GM18519 (cell line): Measurements from ENCODE around the gene TEX261.

Source experiments
- ATAC-seq: cut with Tn5 transposase; IDR thresholded peaks from one replicate; pipeline ENCODE4 v1.9.1; 2021; ENCODE audit warnings: mild to moderate bottlenecking, moderate library complexity; ENCODE audit not compliant: unreplicated experiment, low FRiP score

TEX261 gene

DNA sequence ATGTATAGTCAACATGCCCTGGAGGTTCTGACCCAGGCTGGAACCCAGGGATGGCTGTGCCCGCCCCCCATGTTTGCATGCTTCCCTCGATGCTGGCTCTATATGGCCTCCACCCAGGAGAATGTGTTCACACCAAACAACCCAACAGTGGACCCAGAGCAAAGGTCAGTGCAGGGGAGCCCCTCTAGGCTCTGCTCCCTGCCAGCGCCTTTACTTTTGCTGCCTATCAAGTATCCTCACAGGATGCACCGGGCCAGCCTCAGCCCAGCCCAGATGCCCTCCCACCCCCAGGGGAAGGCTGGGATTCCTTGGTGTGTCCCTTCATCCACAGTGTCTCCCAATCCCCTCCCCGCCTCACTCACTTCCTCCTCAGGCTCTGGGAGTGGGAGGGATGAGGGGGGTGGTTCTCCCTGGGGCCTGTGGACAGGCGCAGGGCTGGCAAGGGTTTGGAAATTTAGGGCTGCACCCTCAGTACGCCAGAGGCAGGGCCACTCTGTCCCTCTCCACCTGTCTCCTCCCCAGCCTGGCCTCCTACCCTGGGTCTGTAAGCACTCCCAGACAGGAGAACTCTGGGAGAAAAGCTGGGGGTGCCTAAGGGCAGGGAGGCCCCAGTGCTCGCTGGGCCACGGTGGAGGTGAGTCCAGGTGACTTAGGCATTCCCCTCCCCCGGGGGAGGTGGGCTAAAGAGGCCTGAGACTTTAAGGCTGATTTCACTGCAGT is 56.6 kb downstream of the TEX261 start:
- no peak for ATAC-seq

DNA sequence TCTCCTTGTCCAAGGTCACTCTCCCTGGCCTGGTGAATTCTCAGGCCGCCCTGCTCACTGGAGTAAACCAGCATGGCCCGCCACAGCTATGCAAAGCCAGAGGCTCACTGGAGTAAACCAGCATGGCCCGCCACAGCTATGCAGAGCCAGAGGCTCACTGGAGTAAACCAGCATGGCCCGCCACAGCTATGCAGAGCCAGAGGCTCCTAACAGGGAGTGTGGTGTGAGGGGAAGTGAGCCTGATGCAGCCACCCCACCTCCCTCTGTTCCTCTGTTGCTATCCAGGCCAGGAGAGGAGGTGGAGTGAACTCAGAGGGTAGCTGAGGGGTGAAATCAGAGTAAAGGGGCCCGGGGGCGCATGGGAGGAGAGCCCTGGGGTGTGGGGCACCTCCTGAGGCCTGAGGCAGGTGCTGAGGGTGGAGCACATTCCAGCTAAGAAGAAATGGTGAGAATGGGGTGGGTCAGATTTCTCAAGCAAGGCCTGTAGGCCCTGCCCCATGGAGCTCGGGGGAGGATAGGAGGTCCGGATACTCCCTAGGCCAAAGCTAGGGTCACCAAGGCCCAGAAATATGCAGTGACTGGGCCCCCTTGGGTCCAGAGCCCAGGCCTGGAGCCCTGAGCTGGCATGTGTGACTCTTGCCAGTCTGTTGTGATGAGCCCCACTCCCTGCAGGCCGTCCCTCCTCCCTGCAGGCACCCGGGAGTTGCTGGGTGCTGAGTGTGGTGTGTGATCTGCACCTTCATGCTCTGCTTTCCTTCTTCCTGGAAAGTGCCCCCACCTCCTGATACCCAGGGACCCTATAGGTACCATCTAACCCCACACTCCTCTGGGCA is 57.5 kb downstream of the TEX261 start:
- ATAC-seq = no peak

DNA sequence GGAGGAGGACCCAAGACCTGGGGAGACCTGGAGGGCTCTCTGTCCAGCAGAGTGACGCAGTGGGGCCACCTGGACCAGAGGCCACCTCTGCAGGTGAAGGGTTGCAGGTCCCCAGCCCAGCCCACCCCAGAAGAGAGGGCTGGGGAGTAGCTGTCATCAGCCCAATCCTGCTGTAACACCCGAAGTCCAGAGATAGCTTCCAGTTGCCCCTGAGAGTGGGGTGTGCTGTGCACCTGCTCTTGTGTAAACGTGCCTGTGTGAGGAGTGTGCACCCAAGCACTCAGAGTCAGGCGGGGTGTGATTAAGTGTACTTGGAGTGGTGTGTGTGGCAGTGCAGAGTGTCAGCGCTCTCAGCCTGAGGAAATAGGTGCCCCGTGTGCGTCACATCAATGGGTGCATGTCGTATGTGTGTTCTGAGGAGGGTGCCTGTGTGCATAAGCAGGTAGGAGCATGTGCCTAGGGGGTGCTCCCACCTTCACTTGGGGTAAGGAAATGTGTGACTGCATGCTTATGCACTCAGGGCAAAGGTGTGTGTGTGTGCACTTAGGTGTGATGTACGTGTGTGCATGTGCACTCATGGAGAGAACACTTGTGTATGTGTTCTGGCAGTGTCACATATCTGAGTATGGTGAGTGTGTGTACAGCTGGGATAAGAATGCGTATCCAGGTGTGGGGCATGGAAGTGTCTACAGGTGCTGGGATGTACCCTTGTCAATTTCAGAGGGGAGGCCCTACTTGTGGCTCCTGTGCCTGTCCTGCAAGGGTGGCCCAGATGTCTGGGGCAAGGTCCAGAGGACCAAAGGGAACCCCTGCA is 58.3 kb downstream of the TEX261 start:
- no peak for ATAC-seq
